Measurements from ENCODE around the gene KNCN.

The KNCN gene

DNA sequence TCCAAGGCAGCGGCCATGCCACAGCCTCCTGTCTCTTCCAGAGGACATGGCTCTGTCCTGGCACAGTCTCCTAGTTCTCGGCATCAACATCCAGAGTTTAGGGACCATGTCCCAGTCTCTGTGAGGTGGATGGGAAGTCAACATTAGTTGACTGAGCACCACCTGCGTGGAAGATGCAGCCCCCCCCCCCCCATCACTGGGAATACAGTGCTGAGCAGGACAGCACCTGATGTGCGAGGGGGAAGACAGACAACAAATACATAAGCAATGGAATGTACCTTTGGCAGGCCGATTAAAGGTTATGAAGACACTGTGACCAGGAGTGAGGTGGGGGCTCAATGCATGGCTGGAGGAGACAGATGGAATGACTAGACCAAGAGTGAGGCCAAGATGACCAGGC is 26.6 kb downstream of the KNCN start:
- TF ChIP-seq, protein P1, sequence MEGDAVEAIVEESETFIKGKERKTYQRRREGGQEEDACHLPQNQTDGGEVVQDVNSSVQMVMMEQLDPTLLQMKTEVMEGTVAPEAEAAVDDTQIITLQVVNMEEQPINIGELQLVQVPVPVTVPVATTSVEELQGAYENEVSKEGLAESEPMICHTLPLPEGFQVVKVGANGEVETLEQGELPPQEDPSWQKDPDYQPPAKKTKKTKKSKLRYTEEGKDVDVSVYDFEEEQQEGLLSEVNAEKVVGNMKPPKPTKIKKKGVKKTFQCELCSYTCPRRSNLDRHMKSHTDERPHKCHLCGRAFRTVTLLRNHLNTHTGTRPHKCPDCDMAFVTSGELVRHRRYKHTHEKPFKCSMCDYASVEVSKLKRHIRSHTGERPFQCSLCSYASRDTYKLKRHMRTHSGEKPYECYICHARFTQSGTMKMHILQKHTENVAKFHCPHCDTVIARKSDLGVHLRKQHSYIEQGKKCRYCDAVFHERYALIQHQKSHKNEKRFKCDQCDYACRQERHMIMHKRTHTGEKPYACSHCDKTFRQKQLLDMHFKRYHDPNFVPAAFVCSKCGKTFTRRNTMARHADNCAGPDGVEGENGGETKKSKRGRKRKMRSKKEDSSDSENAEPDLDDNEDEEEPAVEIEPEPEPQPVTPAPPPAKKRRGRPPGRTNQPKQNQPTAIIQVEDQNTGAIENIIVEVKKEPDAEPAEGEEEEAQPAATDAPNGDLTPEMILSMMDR (IDR thresholded peaks at IDR 0.05; ENCODE audit: extremely low read depth, insufficient read depth, missing control alignments), result no peak
- in situ Hi-C loops (cut with MboI; ENCODE audit: low pct_unique_long_range_greater_than_20kb, low sequenced_read_pairs, unreplicated experiment), result loop anchor here (10.0 kb wide), 1 partner anchor 80 kb away; no protein-coding TSS in a partner anchor
- DNase-seq (ENCODE audit: low spot score), result no peak

DNA sequence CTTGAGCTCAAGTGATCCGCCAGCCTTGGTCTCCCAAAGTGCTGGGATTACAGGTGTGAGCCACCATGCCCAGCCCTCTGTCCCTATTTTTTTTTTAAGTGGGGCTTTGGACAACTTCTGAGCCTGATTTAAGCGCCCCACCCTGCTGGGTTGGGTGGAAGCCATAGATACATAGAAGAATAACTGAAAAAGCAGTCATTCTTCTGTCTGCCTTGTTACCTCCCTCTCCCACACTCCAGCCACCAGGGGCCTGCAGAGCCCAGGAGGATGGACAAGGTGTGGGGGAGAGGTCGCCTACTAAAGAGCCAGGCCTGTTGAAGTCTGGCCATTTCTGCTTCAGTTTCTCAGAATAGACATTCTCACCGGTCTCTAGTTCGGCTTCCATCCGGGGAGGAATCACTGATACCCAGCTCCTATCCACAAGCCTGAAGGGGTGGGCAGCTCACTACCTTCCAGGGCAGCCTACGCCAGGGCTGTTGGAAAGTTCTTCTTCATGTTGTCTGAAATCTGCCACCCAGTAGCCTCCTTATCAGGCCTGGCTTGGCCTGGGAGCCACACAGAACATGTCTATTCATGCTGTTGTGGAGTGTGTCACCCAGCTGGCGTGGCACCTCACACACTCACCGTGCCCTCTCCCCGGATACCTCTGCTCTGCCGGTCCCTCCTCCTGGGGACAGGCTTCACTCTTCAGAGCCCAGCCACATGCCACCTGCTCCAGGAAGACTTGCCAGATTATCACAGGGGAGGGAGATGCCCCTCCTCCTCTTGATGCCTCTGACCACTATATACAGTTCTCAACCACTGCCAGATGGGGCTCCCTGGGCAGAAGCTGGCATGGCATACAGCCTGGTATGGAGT is 27.7 kb downstream of the KNCN start:
- no peak for DNase-seq (ENCODE audit: low spot score)
- TF ChIP-seq, protein P1 (IDR thresholded peaks at IDR 0.05; ENCODE audit: extremely low read depth, insufficient read depth, missing control alignments), result no peak
- in situ Hi-C loops (cut with MboI; ENCODE audit: low pct_unique_long_range_greater_than_20kb, low sequenced_read_pairs, unreplicated experiment), result loop anchor here (10.0 kb wide), 1 partner anchor 79 kb away; no protein-coding TSS in a partner anchor

DNA sequence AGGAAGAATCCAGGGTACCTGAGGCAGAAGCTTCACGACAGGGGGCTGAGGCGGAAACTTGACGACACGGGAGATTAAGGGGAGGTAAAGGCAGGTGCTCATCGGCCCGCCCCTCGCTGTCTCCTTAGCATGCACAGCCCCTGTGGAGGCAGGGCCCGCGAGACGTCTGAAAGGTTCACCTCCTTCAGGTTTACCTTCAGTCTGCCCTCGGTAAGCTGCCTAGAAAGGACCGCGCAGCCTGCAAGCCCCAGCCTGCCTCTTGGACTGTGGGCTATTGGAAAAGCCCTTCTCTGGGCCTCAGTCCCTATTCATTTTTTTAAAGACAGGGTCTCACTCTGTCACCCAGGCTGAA is 28.5 kb downstream of the KNCN start:
- in situ Hi-C loops (cut with MboI; ENCODE audit: low pct_unique_long_range_greater_than_20kb, low sequenced_read_pairs, unreplicated experiment), result loop anchor here (10.0 kb wide), 1 partner anchor 78 kb away; no protein-coding TSS in a partner anchor
- TF ChIP-seq, protein P1 (IDR thresholded peaks at IDR 0.05; ENCODE audit: extremely low read depth, insufficient read depth, missing control alignments), result no peak
- DNase-seq (ENCODE audit: low spot score), result no peak

DNA sequence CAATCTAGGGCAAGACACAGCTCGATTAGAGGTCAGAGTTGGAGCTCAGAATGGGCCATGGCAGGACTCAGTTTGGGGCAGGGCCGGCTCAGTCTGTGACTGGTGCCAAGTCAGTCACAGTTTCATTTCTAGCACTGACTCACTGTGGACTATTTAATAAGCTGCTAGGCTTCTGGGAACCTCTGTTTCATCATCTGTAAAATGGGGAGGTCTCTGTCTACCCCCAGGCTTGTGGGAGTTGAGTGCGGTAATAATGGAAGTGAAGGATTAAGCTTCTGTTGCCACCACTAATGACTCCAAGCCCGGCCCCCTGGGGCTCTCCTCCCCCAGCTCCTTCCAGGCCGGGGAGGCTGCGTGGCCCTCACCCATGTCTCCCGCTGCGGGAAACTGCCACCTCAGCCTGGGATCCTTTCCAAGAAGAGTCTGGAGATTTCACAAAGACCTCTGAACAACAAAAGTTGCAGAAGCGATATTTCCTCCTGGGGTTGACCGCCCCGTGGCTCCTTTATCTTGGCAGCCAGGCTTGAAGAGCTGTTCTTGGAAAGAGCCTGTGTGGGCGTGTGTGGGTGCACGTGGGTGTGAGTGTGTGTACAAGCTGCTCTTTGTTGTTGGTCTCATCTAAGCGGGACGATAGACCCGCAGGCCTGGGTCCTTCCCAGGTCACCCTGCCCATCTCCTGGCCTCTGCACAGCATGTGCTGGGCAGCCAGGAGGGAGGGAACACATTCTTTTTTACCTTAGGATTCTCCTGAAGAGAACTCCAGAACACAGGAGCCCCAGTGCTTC is 29.1 kb downstream of the KNCN start:
- TF ChIP-seq, protein P1 (IDR thresholded peaks at IDR 0.05; ENCODE audit: extremely low read depth, insufficient read depth, missing control alignments), result no peak
- in situ Hi-C loops (cut with MboI; ENCODE audit: low pct_unique_long_range_greater_than_20kb, low sequenced_read_pairs, unreplicated experiment), result loop anchor here (10.0 kb wide), 1 partner anchor 78 kb away; no protein-coding TSS in a partner anchor

DNA sequence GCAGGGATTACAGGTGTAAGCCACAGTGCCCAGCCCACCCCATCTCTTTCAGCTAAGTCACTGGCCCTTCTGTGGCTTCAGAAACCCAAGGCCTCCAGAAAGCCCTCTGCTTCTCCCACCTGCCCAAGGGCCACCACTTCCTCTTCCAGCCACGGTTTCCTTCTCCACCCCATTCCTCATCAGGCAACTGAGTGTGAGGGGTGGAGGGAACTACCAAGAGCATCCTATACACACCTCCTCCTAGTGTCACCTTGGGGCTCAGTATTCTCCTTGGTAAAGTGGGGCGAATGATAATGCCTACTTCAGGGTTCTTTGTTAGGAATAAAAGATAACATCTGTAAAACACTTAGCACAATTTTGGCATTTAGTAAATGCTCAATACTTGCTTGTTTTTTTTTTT is 30.0 kb downstream of the KNCN start:
- no peak for DNase-seq (ENCODE audit: low spot score)
- in situ Hi-C loops (cut with MboI; ENCODE audit: low pct_unique_long_range_greater_than_20kb, low sequenced_read_pairs, unreplicated experiment), result loop anchor here (10.0 kb wide), 1 partner anchor 77 kb away; no protein-coding TSS in a partner anchor
- TF ChIP-seq, protein P1 (IDR thresholded peaks at IDR 0.05; ENCODE audit: extremely low read depth, insufficient read depth, missing control alignments), result no peak

More for the DNA sequence above, 29.1 kb downstream of the KNCN start:
- no peak for DNase-seq (ENCODE audit: low spot score)

DNA sequence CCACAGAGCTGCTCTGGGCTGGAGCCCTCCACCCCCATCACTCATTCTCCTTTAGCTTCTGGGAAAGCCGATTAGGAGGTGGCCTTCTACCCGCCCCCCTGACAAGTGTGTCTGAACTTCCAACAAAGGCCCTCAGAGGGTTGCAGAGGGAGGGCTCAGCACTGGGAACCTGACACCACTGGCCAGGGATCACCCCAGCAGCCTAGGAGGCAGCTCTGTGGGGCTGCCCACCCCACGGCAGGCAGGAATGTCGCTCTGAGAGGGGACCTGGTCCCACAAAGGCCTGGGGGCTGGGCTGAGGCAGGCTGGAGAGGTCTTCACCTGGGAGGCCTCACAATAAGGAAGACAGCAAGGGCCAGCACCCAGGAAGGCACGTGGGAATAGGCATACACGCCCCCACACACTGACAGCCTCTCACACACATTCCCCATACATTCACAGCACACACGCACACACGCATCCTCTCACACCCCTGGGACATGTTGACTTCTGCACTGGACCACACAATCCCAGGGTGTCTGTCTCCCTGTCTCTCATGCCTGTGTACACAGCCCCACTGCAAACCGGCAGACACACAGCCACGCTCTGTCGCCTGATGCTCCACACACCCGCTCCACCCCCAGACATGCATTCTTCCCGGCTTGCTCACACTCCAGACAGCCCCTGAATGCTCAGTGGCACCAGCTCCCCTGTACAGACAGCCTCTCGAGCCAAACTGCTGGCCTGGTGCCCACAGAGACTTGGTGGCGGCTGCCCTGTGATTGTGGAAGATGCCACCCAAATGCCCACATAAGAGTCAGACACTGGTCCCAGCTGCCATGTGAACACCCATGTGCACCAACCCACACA is 31.2 kb downstream of the KNCN start:
- TF ChIP-seq, protein P1 (IDR thresholded peaks at IDR 0.05; ENCODE audit: extremely low read depth, insufficient read depth, missing control alignments), result no peak
- no peak for DNase-seq (ENCODE audit: low spot score)
- in situ Hi-C loops (cut with MboI; ENCODE audit: low pct_unique_long_range_greater_than_20kb, low sequenced_read_pairs, unreplicated experiment), result loop anchor here (10.0 kb wide), 1 partner anchor 75 kb away; no protein-coding TSS in a partner anchor

Measured in GM13977 (cell line).